Adrenal gland (tissue), 5 donors: ENCODE results near the gene KCNIP1.

Experiments
- POLR2A ChIP-seq, 2 donors: fragments of 450-650 bp; IDR thresholded peaks; one replicate each; pipeline ENCODE4 v1.6.1; 2017; ENCODE audit warnings: antibody characterized with exemption in 2 of 2, mild to moderate bottlenecking in 2 of 2, moderate library complexity in 1 of 2
- TF ChIP-seq, protein P1 (sequence below), 6 experiments: fragments of 450-650 bp in 4 of 6; fragments of 200-600 bp in 2 of 6; sonication (generic) in 1 of 6; IDR thresholded peaks; 1 replicate in 5 of 6; 2 replicates in 1 of 6; pipeline versions ENCODE4 v1.5.1 to v1.8.0; 2016 to 2021; ENCODE audit warnings: antibody characterized with exemption in 6 of 6, mild to moderate bottlenecking in 2 of 6, moderate library complexity in 1 of 6
- donor health status: DM: no; HTN: no; CAD: no.

DNA sequence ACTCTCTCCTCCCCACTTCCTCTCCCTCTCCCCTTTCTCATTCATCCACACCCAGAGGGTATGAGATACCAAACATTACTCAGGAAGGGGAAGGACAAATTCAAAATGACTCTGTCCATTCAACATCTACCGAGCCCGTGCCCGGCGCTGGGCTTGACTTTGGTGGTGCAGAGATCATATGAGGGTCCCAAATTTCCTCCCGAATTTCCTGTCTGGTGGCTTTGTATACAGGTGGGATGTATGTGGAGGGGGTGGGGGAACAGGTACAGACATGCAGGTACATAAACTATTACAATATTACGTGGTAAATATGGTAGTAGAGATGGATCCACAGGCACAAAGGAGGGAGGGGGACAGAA lies 257.9 kb downstream of the KCNIP1 start:
- TF ChIP-seq, protein P1, sequence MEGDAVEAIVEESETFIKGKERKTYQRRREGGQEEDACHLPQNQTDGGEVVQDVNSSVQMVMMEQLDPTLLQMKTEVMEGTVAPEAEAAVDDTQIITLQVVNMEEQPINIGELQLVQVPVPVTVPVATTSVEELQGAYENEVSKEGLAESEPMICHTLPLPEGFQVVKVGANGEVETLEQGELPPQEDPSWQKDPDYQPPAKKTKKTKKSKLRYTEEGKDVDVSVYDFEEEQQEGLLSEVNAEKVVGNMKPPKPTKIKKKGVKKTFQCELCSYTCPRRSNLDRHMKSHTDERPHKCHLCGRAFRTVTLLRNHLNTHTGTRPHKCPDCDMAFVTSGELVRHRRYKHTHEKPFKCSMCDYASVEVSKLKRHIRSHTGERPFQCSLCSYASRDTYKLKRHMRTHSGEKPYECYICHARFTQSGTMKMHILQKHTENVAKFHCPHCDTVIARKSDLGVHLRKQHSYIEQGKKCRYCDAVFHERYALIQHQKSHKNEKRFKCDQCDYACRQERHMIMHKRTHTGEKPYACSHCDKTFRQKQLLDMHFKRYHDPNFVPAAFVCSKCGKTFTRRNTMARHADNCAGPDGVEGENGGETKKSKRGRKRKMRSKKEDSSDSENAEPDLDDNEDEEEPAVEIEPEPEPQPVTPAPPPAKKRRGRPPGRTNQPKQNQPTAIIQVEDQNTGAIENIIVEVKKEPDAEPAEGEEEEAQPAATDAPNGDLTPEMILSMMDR (IDR thresholded peaks at IDR 0.05) = no peak
- no peak for TF ChIP-seq POLR2A (IDR thresholded peaks at IDR 0.05)
